DLD1 (cell line): ENCODE data around the gene SREK1.
"Not testable (repeated sequence)": the region's sequence is repeated elsewhere in the genome, so short reads cannot be mapped to it uniquely, and the experiment has no call there.

Experiments
- in situ Hi-C: cut with HindIII; loops from 2 replicates; pipeline ENCODE4 v1.10.0; 2017; ENCODE audit warnings: low sequenced_read_pairs

The SREK1 gene, protein sequence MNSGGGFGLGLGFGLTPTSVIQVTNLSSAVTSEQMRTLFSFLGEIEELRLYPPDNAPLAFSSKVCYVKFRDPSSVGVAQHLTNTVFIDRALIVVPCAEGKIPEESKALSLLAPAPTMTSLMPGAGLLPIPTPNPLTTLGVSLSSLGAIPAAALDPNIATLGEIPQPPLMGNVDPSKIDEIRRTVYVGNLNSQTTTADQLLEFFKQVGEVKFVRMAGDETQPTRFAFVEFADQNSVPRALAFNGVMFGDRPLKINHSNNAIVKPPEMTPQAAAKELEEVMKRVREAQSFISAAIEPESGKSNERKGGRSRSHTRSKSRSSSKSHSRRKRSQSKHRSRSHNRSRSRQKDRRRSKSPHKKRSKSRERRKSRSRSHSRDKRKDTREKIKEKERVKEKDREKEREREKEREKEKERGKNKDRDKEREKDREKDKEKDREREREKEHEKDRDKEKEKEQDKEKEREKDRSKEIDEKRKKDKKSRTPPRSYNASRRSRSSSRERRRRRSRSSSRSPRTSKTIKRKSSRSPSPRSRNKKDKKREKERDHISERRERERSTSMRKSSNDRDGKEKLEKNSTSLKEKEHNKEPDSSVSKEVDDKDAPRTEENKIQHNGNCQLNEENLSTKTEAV

GRCh38 chr5:66144074-66144833, at the start of gene SREK1:
SREK1 (plus strand) TSS chr5:66144300; CDS start chr5:66144377, 77 bp downstream.
- in situ Hi-C loops: no loop called here

DNA sequence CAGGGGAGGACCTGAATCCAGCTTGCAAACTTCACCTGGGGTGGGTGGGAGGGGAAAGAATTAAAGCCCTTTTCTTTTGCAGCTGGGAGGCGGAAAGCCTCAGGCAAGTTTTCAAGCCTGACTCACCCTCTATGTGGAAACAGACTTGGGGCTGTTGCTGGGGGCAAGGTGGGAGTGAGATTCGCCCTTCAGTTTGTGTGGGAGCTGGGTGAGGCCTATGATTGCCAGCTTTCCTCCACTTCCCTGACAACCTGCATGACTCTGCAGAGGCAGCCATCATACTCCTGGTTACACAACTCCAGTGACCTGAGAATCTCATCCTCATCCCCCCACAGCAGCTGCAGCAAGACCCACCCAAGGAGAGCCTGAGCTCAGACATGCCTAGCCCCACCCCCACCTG, 43.2 kb upstream of the SREK1 start:
- in situ Hi-C loops: no loop called here

DNA sequence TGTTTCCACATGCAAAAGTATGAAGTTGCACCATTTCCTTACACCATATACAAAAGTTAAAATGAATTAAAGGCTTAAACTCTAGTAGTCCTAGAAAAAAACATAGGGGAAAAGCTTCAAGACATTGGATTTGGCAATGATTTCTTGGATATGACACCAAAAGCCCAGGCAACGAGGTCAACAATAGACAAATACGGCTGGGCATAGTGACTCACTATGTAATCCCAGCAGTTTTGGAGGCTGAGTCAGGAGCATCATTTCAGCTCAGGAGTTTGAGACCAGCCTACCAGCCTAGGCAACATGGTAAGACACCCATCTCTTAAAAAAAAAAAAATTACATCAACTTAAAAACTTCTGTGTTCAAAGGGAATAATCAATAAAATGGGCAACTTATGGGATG, 30.9 kb upstream of the SREK1 start:
- in situ Hi-C loops: no loop called here

DNA sequence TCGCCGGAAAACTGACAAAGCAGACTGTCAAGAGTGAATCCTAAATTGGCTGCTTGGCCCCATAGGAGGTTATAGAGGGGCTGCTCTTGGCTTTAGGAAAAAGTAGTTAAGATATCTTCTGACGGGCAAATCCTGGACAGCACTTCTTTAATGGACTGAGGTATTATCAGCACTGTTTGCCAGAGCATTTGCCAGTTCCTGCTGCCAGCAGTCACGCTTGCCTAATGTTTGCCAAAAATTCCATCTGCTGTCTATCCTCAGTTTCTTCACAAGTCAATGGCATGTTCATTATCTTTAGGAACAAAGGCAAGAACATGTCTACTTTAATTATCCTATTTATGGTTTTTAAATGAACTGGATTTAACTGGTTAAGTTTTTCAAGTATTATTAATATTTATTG, 25.8 kb upstream of the SREK1 start:
- in situ Hi-C loops: no loop called here

DNA sequence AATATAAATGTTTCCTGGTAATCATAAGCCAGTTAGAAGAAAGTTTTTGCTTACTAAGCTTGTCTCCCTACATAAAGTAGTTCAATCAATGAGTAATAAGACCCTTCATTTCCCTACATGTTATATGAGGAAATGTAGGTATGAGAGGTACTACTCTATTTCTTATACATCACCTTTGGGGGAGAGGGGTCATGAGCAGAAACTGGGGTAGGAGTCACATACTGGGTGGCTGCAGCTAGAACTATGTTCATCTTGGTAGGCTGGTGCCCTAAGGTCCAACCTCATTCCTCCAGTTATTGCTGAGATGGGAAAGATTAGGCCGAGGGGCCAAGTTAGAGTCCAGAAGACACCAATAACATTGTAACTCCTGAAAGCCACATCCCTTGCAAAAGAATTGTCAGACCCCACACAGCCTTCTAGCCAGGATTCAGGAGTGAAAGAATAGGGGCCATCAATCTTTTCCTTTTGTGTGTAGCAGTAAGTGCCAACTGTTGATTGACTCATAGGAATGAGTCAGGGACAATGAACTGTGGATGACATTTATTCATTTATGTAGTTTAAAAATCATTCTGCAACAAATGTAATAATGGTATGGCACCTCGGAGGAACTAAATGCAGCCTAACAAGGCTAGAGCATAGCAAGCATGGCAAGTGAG, 21.6 kb upstream of the SREK1 start:
- in situ Hi-C loops: no loop called here

GRCh38 chr5:66129144-66129543, 15.0 kb upstream of the SREK1 start:
- in situ Hi-C loops: no loop called here

GRCh38 chr5:66130493-66130892, 13.6 kb upstream of the SREK1 start:
- in situ Hi-C loops: no loop called here

DNA sequence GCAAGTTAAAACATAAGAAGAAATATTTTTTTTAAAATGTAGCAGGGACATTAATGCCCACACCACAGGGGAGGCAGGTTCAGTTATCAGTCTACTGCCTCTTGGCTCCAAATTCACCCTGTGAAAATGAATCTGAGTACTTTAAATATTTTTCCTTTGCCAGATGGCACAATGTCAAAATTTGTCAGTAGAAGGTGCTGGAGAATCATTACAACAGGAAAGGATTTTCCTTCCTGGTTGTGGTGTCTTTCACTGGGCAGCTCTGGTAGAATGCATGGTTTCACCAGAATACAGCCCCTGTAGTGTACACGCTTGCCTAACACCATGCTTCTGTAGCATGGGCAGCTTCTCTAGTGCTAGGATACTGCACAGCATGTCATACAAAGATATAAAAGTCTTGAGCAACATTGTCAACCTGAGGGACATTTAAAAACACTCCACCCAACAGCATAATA, 9.7 kb upstream of the SREK1 start:
- in situ Hi-C loops: no loop called here

DNA sequence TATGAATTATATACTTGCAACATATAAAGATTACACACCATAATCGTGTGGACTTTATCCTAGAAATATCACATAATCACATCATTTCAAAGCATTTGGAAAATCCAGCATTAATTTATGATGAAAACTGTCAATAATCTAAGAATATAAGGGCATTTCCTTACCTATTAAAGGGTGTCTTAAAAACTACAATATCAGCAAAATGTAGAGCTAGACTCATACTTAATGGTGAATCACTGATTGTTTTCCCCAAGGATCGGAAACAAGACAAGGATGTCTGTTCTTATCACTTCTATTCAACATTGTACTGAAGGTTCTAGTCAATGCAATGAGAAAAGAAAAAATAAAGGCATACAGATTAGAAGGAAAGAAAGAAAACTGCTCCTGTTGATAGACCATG, 8.0 kb upstream of the SREK1 start:
- in situ Hi-C loops: no loop called here

DNA sequence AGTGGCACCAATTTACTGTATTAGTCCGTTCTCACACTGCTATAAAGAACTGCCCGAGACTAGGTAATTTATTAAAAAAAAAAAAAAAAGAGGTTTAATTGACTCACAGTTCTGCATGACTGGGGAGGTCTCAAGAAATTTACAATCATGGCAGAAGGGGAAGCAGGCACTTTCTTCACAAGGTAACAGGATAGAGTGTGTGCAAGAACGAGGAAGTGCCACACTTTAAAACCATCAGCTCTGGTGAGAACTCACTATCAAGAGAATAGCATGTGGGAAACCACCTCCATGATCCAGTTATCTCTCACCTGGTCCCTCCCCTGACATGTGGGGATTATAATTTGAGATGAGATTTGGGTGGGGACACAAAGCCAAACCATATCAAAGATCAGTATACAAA, 7.2 kb upstream of the SREK1 start:
- in situ Hi-C loops: not testable (repeated sequence)

GRCh38 chr5:66138637-66139317, 5.3 kb upstream of the SREK1 start:
- in situ Hi-C loops: no loop called here

DNA sequence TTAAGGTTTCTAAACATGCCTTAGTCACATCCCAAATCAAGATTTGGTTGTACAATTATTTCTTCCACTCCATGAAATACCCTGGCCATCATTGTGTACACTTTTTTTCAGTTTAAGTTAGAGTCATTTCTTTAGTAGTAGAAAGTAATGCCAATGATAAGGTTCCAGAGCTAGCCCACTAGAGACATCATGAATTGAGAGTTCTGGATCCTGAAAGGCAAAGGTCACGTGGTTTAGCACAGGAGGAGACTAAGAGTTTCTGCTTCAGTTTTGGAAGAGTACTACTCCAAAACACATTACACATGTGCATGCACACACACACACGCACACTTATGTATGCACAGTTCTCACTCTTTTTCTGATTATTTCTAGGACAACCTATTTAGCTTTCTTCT, 4.8 kb upstream of the SREK1 start:
- in situ Hi-C loops: no loop called here

DNA sequence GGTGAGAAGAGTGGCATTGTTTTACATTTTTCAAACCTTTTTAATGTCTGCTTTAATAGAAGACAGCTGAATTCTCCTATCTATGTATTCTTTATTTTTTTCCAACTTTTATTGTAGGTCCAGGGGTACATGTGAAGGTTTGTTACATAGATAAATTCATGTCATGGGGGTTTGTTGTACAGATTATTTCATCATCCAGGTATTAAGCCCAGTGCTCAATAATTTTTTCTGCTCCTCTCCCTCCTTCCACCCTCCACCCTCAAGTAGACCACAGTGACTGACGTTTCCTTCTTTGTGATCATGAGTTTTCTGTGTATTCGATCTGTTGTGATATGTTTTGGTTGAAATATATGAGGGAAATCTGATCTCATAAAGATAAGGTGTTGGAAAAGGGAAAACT, 1.7 kb upstream of the SREK1 start:
- in situ Hi-C loops: no loop called here

DNA sequence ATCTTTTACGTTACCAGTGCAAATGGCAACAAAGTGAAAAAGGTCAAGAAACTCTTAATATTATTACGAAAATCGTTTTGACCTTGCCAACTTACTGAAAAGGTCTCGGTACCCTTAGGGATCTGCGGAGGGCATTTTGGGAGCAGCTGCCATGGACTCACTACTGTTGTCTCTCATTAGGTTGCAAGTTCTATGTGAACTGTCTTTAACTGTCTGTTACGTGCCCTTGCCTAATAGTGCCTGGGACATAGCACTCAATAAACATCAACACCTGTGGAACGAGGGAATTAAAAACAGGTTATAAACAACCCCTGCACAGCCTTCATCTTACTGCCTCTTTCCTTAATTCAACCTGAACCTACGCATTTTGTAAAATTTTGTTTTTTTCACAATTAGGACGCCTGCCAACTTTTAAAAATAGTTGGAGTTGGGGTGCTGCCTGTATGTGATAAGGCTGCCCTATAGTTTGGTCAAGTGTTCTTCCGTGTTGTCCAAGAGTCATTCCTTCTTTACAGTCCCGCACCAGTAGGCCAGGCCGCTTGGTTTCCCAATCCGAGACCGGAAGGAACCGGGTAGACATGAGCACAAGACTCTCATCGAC, 527 bp upstream of the SREK1 start:
- in situ Hi-C loops: no loop called here

DNA sequence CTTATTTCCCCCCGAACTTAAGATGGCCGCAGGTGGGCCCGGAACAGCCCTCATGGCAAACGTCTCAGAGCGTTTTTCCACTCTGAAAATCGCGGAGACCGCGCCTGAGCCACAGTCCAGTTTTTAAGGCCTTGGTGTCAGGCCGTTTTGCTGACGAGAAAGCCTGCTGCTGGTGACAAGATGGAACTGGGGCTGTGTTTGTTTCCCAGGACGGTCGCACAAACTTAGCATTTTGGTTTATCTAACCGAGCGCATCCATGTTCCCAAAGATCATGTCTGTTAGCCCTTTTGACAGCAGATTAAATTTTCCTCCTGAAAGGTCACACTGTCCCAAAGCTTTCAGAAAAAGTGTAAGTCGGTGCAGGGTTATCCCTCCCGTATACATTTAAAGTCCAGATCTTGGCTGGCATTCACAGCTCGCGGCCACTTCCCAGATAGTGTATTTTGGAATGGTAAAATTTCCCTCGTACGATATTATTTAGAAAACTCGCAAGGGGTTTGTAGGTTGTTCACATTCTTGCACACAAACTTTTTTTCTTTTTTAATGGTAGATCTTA, 812 bp downstream of the SREK1 start:
- in situ Hi-C loops: no loop called here

- in situ Hi-C loops: no loop called here
Measured at GRCh38 chr5:66145737-66146136, 1.6 kb downstream of the SREK1 start.

DNA sequence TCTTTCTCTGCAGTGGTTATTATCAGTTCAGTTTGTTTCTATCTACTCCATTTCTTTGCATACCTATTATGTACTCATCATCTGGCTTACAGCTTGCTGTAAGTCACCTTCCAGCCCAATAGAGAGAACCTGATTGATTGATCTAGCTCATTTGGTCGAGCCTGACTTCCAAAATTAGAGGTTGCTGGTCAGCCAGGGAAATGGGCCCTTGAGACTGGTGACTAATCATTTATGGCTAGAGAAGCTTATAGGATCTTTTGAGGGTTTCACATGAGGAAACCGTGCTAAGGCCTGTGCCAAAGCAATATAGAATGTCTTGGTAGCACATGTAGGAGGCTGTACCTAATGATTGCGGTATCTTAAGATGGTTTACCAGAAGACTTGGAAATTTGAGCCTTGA, 5.8 kb downstream of the SREK1 start:
- in situ Hi-C loops: no loop called here

- in situ Hi-C loops: no loop called here
Measured at GRCh38 chr5:66151030-66151429, 6.9 kb downstream of the SREK1 start.

GRCh38 chr5:66151491-66151890, 7.4 kb downstream of the SREK1 start:
- in situ Hi-C loops: no loop called here

DNA sequence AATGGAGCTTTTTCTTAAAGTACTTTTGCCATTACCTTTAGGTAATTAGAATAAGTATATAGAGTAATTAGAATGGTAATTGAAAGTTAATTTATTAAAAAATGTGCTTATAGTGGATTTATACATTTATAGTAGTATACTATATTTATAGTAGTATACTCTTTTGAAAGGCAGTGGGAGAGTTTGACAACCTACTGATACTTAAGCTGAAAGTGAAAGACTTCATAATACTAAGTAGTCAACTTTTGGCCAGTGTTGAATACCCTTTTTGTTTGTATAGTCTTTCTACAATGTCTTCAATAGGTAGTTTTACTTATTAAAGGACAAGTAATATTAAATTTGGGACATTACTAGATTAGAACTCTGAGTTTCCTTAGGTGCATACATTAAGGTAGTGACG, 12.9 kb downstream of the SREK1 start:
- in situ Hi-C loops: no loop called here
